OCI-LY1 (cell line): ENCODE results near the gene GRK5.
"Not testable (repeated sequence)": the region's sequence is repeated elsewhere in the genome, so short reads cannot be mapped to it uniquely, and the experiment has no call there.

Experiments used
- CTCF ChIP-seq: fragments of 200-600 bp; sonication (generic), shearing (Covaris generic); IDR thresholded peaks from 2 replicates; pipeline ENCODE4 v1.5.1; 2017; ENCODE audit warnings: mild to moderate bottlenecking, antibody characterized with exemption, low read length, moderate library complexity, mixed read lengths
- EZH2 ChIP-seq: fragments of 200-600 bp; sonication (generic), shearing (Covaris generic); IDR thresholded peaks from 2 replicates; pipeline ENCODE4 v1.8.0; 2017; ENCODE audit warnings: borderline replicate concordance, mixed run types, mild to moderate bottlenecking, antibody characterized with exemption, low read length, moderate library complexity, mixed read lengths

- TF ChIP-seq CTCF, EZH2: not testable (repeated sequence)
Observed at GRCh38 chr10:119261016-119261415, 53.6 kb downstream of the GRK5 start.
